H1 (cell line): Measurements from ENCODE around the gene PAQR8.

Source experiments
- CEBPB ChIP-seq: IDR thresholded peaks from 2 replicates; pipeline ENCODE4 v1.6.1; 2012; ENCODE audit warnings: low read depth, low read length
- CHD2 ChIP-seq: IDR thresholded peaks from 2 replicates; pipeline ENCODE4 v1.6.1; 2012; ENCODE audit warnings: low read length, improper control_type of control experiment
- CTCF ChIP-seq, 3 experiments: IDR thresholded peaks; 1 replicate in 2 of 3; 2 replicates in 1 of 3; pipeline versions ENCODE4 v1.5.1 to v1.6.1; 2011; ENCODE audit warnings: low read length in 3 of 3, mild to moderate bottlenecking in 3 of 3, inconsistent platforms in 2 of 3, low read depth in 1 of 3, moderate library complexity in 1 of 3; ENCODE audit not compliant: insufficient read depth in 1 of 3; ENCODE audit errors: control extremely low read depth in 1 of 3
- EGR1 ChIP-seq: IDR thresholded peaks from 2 replicates; pipeline ENCODE4 v1.6.1; 2011; ENCODE audit warnings: low read depth, low read length, borderline replicate concordance
- EP300 ChIP-seq, 2 experiments: IDR thresholded peaks; 1 replicate in 1 of 2; 2 replicates in 1 of 2; pipeline ENCODE4 v1.6.1; 2011 to 2012; ENCODE audit warnings: low read depth in 2 of 2, low read length in 2 of 2, mild to moderate bottlenecking in 2 of 2, borderline replicate concordance in 1 of 2, inconsistent platforms in 1 of 2, moderate library complexity in 1 of 2
- EZH2 ChIP-seq: fragments of 200-600 bp; sonication (generic); IDR thresholded peaks from 2 replicates; pipeline ENCODE4 v1.7.1; 2012; ENCODE audit warnings: low read depth, mild to moderate bottlenecking, moderate library complexity, low read length, inconsistent platforms; ENCODE audit not compliant: severe bottlenecking
- GTF2F1 ChIP-seq: IDR thresholded peaks from 2 replicates; pipeline ENCODE4 v1.6.1; 2012; ENCODE audit warnings: low read depth, low read length, improper control_type of control experiment, borderline replicate concordance
- JUN ChIP-seq: IDR thresholded peaks from 2 replicates; pipeline ENCODE4 v1.6.1; 2011; ENCODE audit warnings: low read depth, mild to moderate bottlenecking, improper control_type of control experiment, low read length
- POLR2A ChIP-seq, 2 experiments: IDR thresholded peaks; 1 replicate in 1 of 2; 2 replicates in 1 of 2; pipeline ENCODE4 v1.6.1; 2011; ENCODE audit warnings: low read depth in 2 of 2, low read length in 2 of 2, mild to moderate bottlenecking in 2 of 2; ENCODE audit errors: control extremely low read depth in 1 of 2
- POLR2AphosphoS5 ChIP-seq: IDR thresholded peaks from 2 replicates; pipeline ENCODE4 v1.6.1; 2011; ENCODE audit warnings: low read depth, low read length
- RFX5 ChIP-seq: IDR thresholded peaks from 2 replicates; pipeline ENCODE4 v1.6.1; 2011; ENCODE audit warnings: low read depth, low read length, improper control_type of control experiment, borderline replicate concordance
- SIN3A ChIP-seq, 2 experiments: IDR thresholded peaks in 1 of 2; conservative IDR thresholded peaks in 1 of 2; 2 replicates each; pipeline ENCODE4 v1.6.1; 2011 to 2012; ENCODE audit warnings: low read length in 2 of 2, improper control_type of control experiment in 1 of 2, low read depth in 1 of 2, mild to moderate bottlenecking in 1 of 2
- TF ChIP-seq, protein P1 (sequence below): IDR thresholded peaks from 2 replicates; pipeline ENCODE4 v1.6.1; 2011; ENCODE audit warnings: low read length, improper control_type of control experiment

DNA sequence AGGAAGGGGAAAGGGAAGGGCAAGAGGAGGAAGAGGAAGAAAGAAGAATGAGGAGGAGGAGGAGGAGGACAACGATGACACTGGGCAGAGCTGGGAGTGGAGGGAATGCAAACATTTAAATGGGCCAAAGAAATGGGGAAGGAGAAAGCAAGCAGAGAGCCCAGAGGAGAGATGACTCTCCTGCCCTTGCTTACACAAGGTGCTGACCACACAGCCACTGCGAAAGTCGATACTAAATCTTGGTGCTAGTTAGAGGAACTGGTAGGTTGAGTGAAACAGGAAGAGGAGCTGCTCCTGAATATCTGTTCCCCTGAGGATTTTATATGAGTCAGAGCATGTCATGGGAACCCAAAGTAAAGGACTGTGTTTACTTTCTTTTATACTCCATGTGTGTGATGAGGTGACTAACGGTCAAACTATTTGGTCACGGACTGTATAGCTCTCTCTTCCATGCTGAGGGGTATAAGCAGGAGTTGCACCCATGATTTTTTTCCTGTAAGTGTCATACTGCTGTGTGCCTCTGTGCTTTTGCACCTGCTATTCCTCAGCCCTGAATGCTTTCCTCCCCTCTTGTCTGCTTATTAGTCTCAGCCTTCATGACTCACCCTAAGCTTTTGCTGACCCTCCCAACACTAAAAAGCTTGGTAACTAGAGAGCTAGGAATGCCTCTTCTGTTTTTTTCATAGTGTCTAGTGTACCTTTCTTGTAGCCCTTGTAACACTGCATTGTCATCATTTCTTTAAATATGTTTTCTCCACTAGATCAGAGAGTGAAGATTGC lies 9.5 kb upstream of the PAQR8 start:
- no peak for TF ChIP-seq CTCF (IDR thresholded peaks at IDR 0.05; ENCODE audit: control extremely low read depth in 1 of 3, insufficient read depth in 1 of 3, low read depth in 1 of 3, low read length in 3 of 3)
- no peak for TF ChIP-seq EZH2
- no peak for TF ChIP-seq POLR2A (IDR thresholded peaks at IDR 0.05; ENCODE audit: control extremely low read depth in 1 of 2, low read depth in 2 of 2, low read length in 2 of 2)
- no peak for TF ChIP-seq GTF2F1
- TF ChIP-seq POLR2AphosphoS5 = no peak
- TF ChIP-seq, protein P1, sequence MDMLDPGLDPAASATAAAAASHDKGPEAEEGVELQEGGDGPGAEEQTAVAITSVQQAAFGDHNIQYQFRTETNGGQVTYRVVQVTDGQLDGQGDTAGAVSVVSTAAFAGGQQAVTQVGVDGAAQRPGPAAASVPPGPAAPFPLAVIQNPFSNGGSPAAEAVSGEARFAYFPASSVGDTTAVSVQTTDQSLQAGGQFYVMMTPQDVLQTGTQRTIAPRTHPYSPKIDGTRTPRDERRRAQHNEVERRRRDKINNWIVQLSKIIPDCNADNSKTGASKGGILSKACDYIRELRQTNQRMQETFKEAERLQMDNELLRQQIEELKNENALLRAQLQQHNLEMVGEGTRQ = no peak
- no peak for TF ChIP-seq SIN3A (conservative IDR thresholded peaks at IDR 0.05 in 1 of 2, IDR thresholded peaks at IDR 0.05 in 1 of 2; ENCODE audit: low read depth in 1 of 2, low read length in 2 of 2)
- TF ChIP-seq CHD2 = no peak
- no peak for TF ChIP-seq EP300 (IDR thresholded peaks at IDR 0.05; ENCODE audit: borderline replicate concordance in 1 of 2, low read depth in 2 of 2, low read length in 2 of 2)
- no peak for TF ChIP-seq RFX5
- TF ChIP-seq JUN = no peak
- no peak for TF ChIP-seq CEBPB
- TF ChIP-seq EGR1 = no peak
